Calu3 (cell line): Measurements from ENCODE around the gene SMARCAD1. TPM values are rescaled to one million over a fixed set of nuclear protein-coding genes. Genes with fewer than 3 reads are reported as not detected.

ENCODE experiments used
- BruUV-seq: library from RNA; stranded (reverse); fragments of 400-500 nt; replicated peaks from 2 replicates; lab custom pipeline; 2021; lab: Mats Ljungman, UMichigan
- CTCF ChIA-PET: fragments of 300-600 bp; sonication (Branson Sonifier 250); formaldehyde crosslinking; loops from one replicate; lab custom pipeline; 2022; ENCODE audit warnings: antibody characterized with exemption; lab: Charles Lee
- DNase-seq: peaks from one replicate; pipeline ENCODE4 v3.0.0; 2022
- H3K27ac Mint-ChIP-seq: one replicate; pipeline ENCODE4 v1.8.0; 2022; ENCODE audit warnings: mixed read lengths; ENCODE audit not compliant: unreplicated experiment
- H3K27me3 Mint-ChIP-seq: one replicate; pipeline ENCODE4 v1.8.0; 2022; ENCODE audit warnings: mixed read lengths; ENCODE audit not compliant: unreplicated experiment
- H3K36me3 Mint-ChIP-seq: one replicate; pipeline ENCODE4 v1.8.0; 2022; ENCODE audit warnings: mild to moderate bottlenecking, moderate library complexity, mixed read lengths; ENCODE audit not compliant: insufficient read depth, unreplicated experiment
- H3K4me1 Mint-ChIP-seq: one replicate; pipeline ENCODE4 v1.8.0; 2022; ENCODE audit warnings: mild to moderate bottlenecking, low read depth, mixed read lengths; ENCODE audit not compliant: unreplicated experiment
- H3K4me3 Mint-ChIP-seq: one replicate; pipeline ENCODE4 v1.8.0; 2022; ENCODE audit warnings: mild to moderate bottlenecking, low read depth, moderate library complexity, mixed read lengths; ENCODE audit not compliant: unreplicated experiment
- H3K9me3 Mint-ChIP-seq: one replicate; pipeline ENCODE4 v1.8.0; 2022; ENCODE audit warnings: low read depth, mixed read lengths; ENCODE audit not compliant: unreplicated experiment
- CTCF ChIP-seq: fragments of 200-600 bp; IDR thresholded peaks from one replicate; pipeline ENCODE4 v1.8.0; 2022; ENCODE audit warnings: antibody characterized with exemption; ENCODE audit not compliant: unreplicated experiment
- intact Hi-C: fragments of 100-400 bp; cut with micrococcal nuclease; formaldehyde crosslinking; loops from one replicate; pipeline ENCODE4 v1.10.0; 2022; ENCODE audit not compliant: unreplicated experiment
- total RNA-seq: library from RNA; stranded (reverse); gene quantifications from 2 replicates; pipeline ENCODE4 v1.2.3, GENCODE V29; 2022

Gene SMARCAD1
- total RNA-seq, 1 experiment from 2014 or later, result 15.8 TPM

GRCh38 chr4:94332983-94333590 is 125.4 kb downstream of the SMARCAD1 start:
- no TSS peak for BruUV-seq
- H3K36me3 Mint-ChIP-seq, result no peaks in the 10 kb centered on the region
- no peak overlapping the region for H3K4me3 Mint-ChIP-seq
- no peak for TF ChIP-seq CTCF
- H3K27ac Mint-ChIP-seq, result no peak overlapping the region
- peak; percentile 13 for DNase-seq
- H3K9me3 Mint-ChIP-seq, result no peaks in the 10 kb centered on the region
- CTCF ChIA-PET, result interaction anchor here (0.6 kb wide), 1 partner anchor 115 kb away, joined by 3 read pairs; no protein-coding TSS in a partner anchor
- H3K27me3 Mint-ChIP-seq, result no peaks in the 10 kb centered on the region
- intact Hi-C loops, result loop anchor here (1.0 kb wide), 1 partner anchor 58 kb away; no protein-coding TSS in a partner anchor
- peaks cover 8% of the 10 kb centered on the region for H3K4me1 Mint-ChIP-seq

- intact Hi-C loops, result loop anchor here (1.0 kb wide), 1 partner anchor 57 kb away; no protein-coding TSS in a partner anchor
- peaks cover 8% of the 10 kb centered on the region for H3K4me1 Mint-ChIP-seq
- no peak overlapping the region for H3K27ac Mint-ChIP-seq
- CTCF ChIA-PET, result interaction anchor here (0.6 kb wide), 1 partner anchor 114 kb away, joined by 3 read pairs; no protein-coding TSS in a partner anchor
- no peak for TF ChIP-seq CTCF
- H3K36me3 Mint-ChIP-seq, result no peaks in the 10 kb centered on the region
- no peaks in the 10 kb centered on the region for H3K27me3 Mint-ChIP-seq
- DNase-seq, result no peak
- no peaks in the 10 kb centered on the region for H3K9me3 Mint-ChIP-seq
- BruUV-seq, result no TSS peak
- no peak overlapping the region for H3K4me3 Mint-ChIP-seq
These were observed 126.2 kb downstream of the SMARCAD1 start for GRCh38 chr4:94333866-94334265.

GRCh38 chr4:94334476-94334875 is 126.8 kb downstream of the SMARCAD1 start:
- H3K4me1 Mint-ChIP-seq, result peaks cover 8% of the 10 kb centered on the region
- CTCF ChIA-PET, result interaction anchor here (0.6 kb wide), 1 partner anchor 161 kb away, joined by 3 read pairs; no protein-coding TSS in a partner anchor
- H3K27me3 Mint-ChIP-seq, result no peaks in the 10 kb centered on the region
- no peak overlapping the region for H3K27ac Mint-ChIP-seq
- H3K36me3 Mint-ChIP-seq, result no peaks in the 10 kb centered on the region
- H3K9me3 Mint-ChIP-seq, result no peaks in the 10 kb centered on the region
- no peak overlapping the region for H3K4me3 Mint-ChIP-seq
- no TSS peak for BruUV-seq
- intact Hi-C loops, result no loop called here
- no peak for TF ChIP-seq CTCF
- DNase-seq, result no peak

GRCh38 chr4:94334962-94335361 is 127.3 kb downstream of the SMARCAD1 start:
- no peaks in the 10 kb centered on the region for H3K9me3 Mint-ChIP-seq
- CTCF ChIA-PET, result interaction anchor here (0.6 kb wide), 1 partner anchor 161 kb away, joined by 3 read pairs; no protein-coding TSS in a partner anchor
- no TSS peak for BruUV-seq
- no peak overlapping the region for H3K4me3 Mint-ChIP-seq
- DNase-seq, result no peak
- H3K36me3 Mint-ChIP-seq, result no peaks in the 10 kb centered on the region
- no peaks in the 10 kb centered on the region for H3K27me3 Mint-ChIP-seq
- TF ChIP-seq CTCF, result no peak
- H3K27ac Mint-ChIP-seq, result no peak overlapping the region
- H3K4me1 Mint-ChIP-seq, result peaks cover 8% of the 10 kb centered on the region
- intact Hi-C loops, result no loop called here
